Activated naive CD4-positive, alpha-beta T cell treated with anti-CD3 and anti-CD28 coated beads, Interleukin-2, amount 50 U/mL, for 72 hours (primary cell): Measurements from ENCODE around the gene MESP2. TPM values are rescaled to one million over a fixed set of nuclear protein-coding genes. Genes with fewer than 3 reads are reported as not detected.
A peak's percentile ranks its signal among the peaks of the same experiment; 100 is the strongest.
"Not testable (repeated sequence)": the region's sequence is repeated elsewhere in the genome, so short reads cannot be mapped to it uniquely, and the experiment has no call there.

ENCODE experiments used
- ATAC-seq, 2 donors: fragments of 150-1000 bp; cut with Tn5 transposase; 2 replicates each; pipeline ENCODE4 v1.10.0; 2021; ENCODE audit warnings: mild to moderate bottlenecking in 2 of 2, moderate library complexity in 2 of 2
- DNase-seq, 2 donors: peaks; one replicate each; pipeline ENCODE4 v3.0.0; 2021 to 2022; ENCODE audit warnings: low spot score in 2 of 2
- H3K27ac Mint-ChIP-seq, 2 donors: one replicate each; pipeline ENCODE4 v1.8.0; 2022; ENCODE audit warnings: mild to moderate bottlenecking in 2 of 2, mixed read lengths in 2 of 2
- H3K36me3 Mint-ChIP-seq, 2 donors: one replicate each; pipeline ENCODE4 v1.8.0; 2022; ENCODE audit warnings: mixed read lengths in 2 of 2
- H3K9me3 Mint-ChIP-seq, 2 donors: one replicate each; pipeline ENCODE4 v1.8.0; 2022; ENCODE audit warnings: mixed read lengths in 2 of 2
- total RNA-seq, 2 donors: library from RNA; stranded (reverse); gene quantifications; one replicate each; pipeline ENCODE4 v1.2.3, GENCODE V29; 2022

MESP2 gene
- total RNA-seq, 2 donors from 2014 or later: not detected

- Mint-ChIP-seq H3K27ac (no peak overlapping the region), H3K9me3 (no peaks in the 10 kb centered on the region), H3K36me3 (no peaks in the 10 kb centered on the region)
- ATAC-seq (no peak), DNase-seq (no peak)
Measured at GRCh38 chr15:89768071-89768500, 8.0 kb upstream of the MESP2 start.

- no peaks in the 10 kb centered on the region for H3K9me3 Mint-ChIP-seq
- DNase-seq: no peak
- no peaks in the 10 kb centered on the region for H3K36me3 Mint-ChIP-seq
- ATAC-seq: no peak
- no peak overlapping the region for H3K27ac Mint-ChIP-seq
Measured at GRCh38 chr15:89769366-89769765, 6.8 kb upstream of the MESP2 start.

- Mint-ChIP-seq H3K27ac (no peak overlapping the region), H3K36me3 (no peaks in the 10 kb centered on the region), H3K9me3 (no peaks in the 10 kb centered on the region)
- DNase-seq (no peak), ATAC-seq (no peak)
Measured at GRCh38 chr15:89770041-89770440, 6.1 kb upstream of the MESP2 start.

- Mint-ChIP-seq H3K9me3 (no peaks in the 10 kb centered on the region), H3K36me3 (no peaks in the 10 kb centered on the region), H3K27ac (no peak overlapping the region)
- DNase-seq (no peak), ATAC-seq (no peak)
Measured at GRCh38 chr15:89772932-89773583, 3.1 kb upstream of the MESP2 start.

GRCh38 chr15:89774492-89774891 lies 1.6 kb upstream of the MESP2 start:
- no peaks in the 10 kb centered on the region for H3K36me3 Mint-ChIP-seq
- no peaks in the 10 kb centered on the region for H3K9me3 Mint-ChIP-seq
- DNase-seq: no peak
- H3K27ac Mint-ChIP-seq: no peak overlapping the region
- ATAC-seq: no peak

- no peaks in the 10 kb centered on the region for H3K9me3 Mint-ChIP-seq
- DNase-seq (no peak), ATAC-seq (no peak)
- H3K27ac Mint-ChIP-seq: no peak overlapping the region
- H3K36me3 Mint-ChIP-seq: no peaks in the 10 kb centered on the region
Measured at GRCh38 chr15:89775815-89776214, 317 bp upstream of the MESP2 start.

- H3K9me3 Mint-ChIP-seq: no peaks in the 10 kb centered on the region
- DNase-seq: no peak
Measured at GRCh38 chr15:89777073-89777751, 1.1 kb downstream of the MESP2 start.

GRCh38 chr15:89777782-89778380 lies 1.7 kb downstream of the MESP2 start:
- ATAC-seq (no peak), DNase-seq (no peak)
- Mint-ChIP-seq H3K9me3 (no peaks in the 10 kb centered on the region), H3K27ac (no peak overlapping the region), H3K36me3 (no peaks in the 10 kb centered on the region)

More at GRCh38 chr15:89777073-89777751, 1.1 kb downstream of the MESP2 start:
- Mint-ChIP-seq H3K27ac (no peak overlapping the region), H3K36me3 (no peaks in the 10 kb centered on the region)
- ATAC-seq: no peak

GRCh38 chr15:89778861-89779260 lies 2.7 kb downstream of the MESP2 start:
- Mint-ChIP-seq H3K36me3 (no peaks in the 10 kb centered on the region), H3K9me3 (no peaks in the 10 kb centered on the region), H3K27ac (no peak overlapping the region)
- DNase-seq (no peak), ATAC-seq (no peak)

- no peak overlapping the region for H3K27ac Mint-ChIP-seq
- ATAC-seq (no peak), DNase-seq (no peak)
- no peaks in the 10 kb centered on the region for H3K9me3 Mint-ChIP-seq
- no peaks in the 10 kb centered on the region for H3K36me3 Mint-ChIP-seq
Measured at GRCh38 chr15:89780601-89781000, 4.5 kb downstream of the MESP2 start.

GRCh38 chr15:89781055-89781454 lies 4.9 kb downstream of the MESP2 start:
- DNase-seq (no peak), ATAC-seq (peak; percentile 47 to 67)
- H3K9me3 Mint-ChIP-seq: no peaks in the 10 kb centered on the region
- H3K27ac Mint-ChIP-seq: no peak overlapping the region
- H3K36me3 Mint-ChIP-seq: no peaks in the 10 kb centered on the region

GRCh38 chr15:89781891-89782618 lies 5.9 kb downstream of the MESP2 start:
- DNase-seq (no peak), ATAC-seq (peak; percentile 58 to 79)
- Mint-ChIP-seq H3K9me3 (no peaks in the 10 kb centered on the region), H3K36me3 (no peaks in the 10 kb centered on the region), H3K27ac (no peak overlapping the region)

GRCh38 chr15:89782619-89782950 lies 6.5 kb downstream of the MESP2 start:
- H3K36me3 Mint-ChIP-seq, ATAC-seq, H3K9me3 Mint-ChIP-seq, DNase-seq, H3K27ac Mint-ChIP-seq: not testable (repeated sequence)

GRCh38 chr15:89783111-89783860 lies 7.2 kb downstream of the MESP2 start:
- no peak for ATAC-seq
- Mint-ChIP-seq H3K9me3 (peaks cover 0 to 4% of the 10 kb centered on the region in 2 donors), H3K36me3 (peaks cover 0 to 7% of the 10 kb centered on the region in 2 donors), H3K27ac (no peak overlapping the region)
- DNase-seq: no peak

- no peak for ATAC-seq
- peaks cover 0 to 5% of the 10 kb centered on the region in 2 donors for H3K9me3 Mint-ChIP-seq
- peaks cover 0 to 8% of the 10 kb centered on the region in 2 donors for H3K36me3 Mint-ChIP-seq
Measured at GRCh38 chr15:89783861-89784685, 7.9 kb downstream of the MESP2 start.

GRCh38 chr15:89784686-89784960 lies 8.5 kb downstream of the MESP2 start:
- ATAC-seq (no peak), DNase-seq (no peak)
- Mint-ChIP-seq H3K27ac (no peak overlapping the region), H3K36me3 (peaks cover 0 to 8% of the 10 kb centered on the region in 2 donors), H3K9me3 (peaks cover 0 to 5% of the 10 kb centered on the region in 2 donors)

More at GRCh38 chr15:89783861-89784685, 7.9 kb downstream of the MESP2 start:
- DNase-seq: no peak
- no peak overlapping the region for H3K27ac Mint-ChIP-seq
